ENCODE measurements around the gene GRK5. TPM values are rescaled to one million over a fixed set of nuclear protein-coding genes. Genes with fewer than 3 reads are reported as not detected.

The GRK5 gene
- total RNA-seq, 6 experiments from 2014 or later, result 9.7 to 16.8 (median 15.9) TPM

- no peak overlapping the region for H3K4me3 Mint-ChIP-seq
- DNase-seq, result no peak
- TF ChIP-seq CTCF (IDR thresholded peaks at IDR 0.05), result no peak
- peaks cover 13% of the 10 kb centered on the region for H3K27me3 Mint-ChIP-seq (ENCODE audit: insufficient read depth)
- no peak overlapping the region for H3K27ac Mint-ChIP-seq
- peaks cover 10% of the 10 kb centered on the region; the same call in 1 of the 2 replicates for H3K36me3 Mint-ChIP-seq (ENCODE audit: low read depth)
- no peaks in the 10 kb centered on the region for H3K9me3 Mint-ChIP-seq
- peaks cover 23% of the 10 kb centered on the region for H3K4me1 Mint-ChIP-seq (ENCODE audit: low read depth)
Measured at GRCh38 chr10:119396008-119396708, 188.8 kb downstream of the GRK5 start.

GRCh38 chr10:119396709-119397071, 189.3 kb downstream of the GRK5 start:
- H3K27me3 Mint-ChIP-seq (ENCODE audit: insufficient read depth), result peaks cover 15% of the 10 kb centered on the region
- H3K4me3 Mint-ChIP-seq, result no peak overlapping the region
- no peak for TF ChIP-seq CTCF (IDR thresholded peaks at IDR 0.05)
- peaks cover 28% of the 10 kb centered on the region for H3K4me1 Mint-ChIP-seq (ENCODE audit: low read depth)
- H3K27ac Mint-ChIP-seq, result no peak overlapping the region
- no peaks in the 10 kb centered on the region for H3K9me3 Mint-ChIP-seq
- peaks cover 10% of the 10 kb centered on the region; the same call in 1 of the 2 replicates for H3K36me3 Mint-ChIP-seq (ENCODE audit: low read depth)
- no peak for DNase-seq

GRCh38 chr10:119397416-119397815, 190.0 kb downstream of the GRK5 start:
- Mint-ChIP-seq H3K27me3 (ENCODE audit: insufficient read depth) (peaks cover 15% of the 10 kb centered on the region), H3K9me3 (no peaks in the 10 kb centered on the region), H3K4me1 (ENCODE audit: low read depth) (peaks cover 35% of the 10 kb centered on the region), H3K36me3 (ENCODE audit: low read depth) (peaks cover 10% of the 10 kb centered on the region; the same call in 1 of the 2 replicates), H3K4me3 (no peak overlapping the region), H3K27ac (no peak overlapping the region)
- TF ChIP-seq CTCF (IDR thresholded peaks at IDR 0.05), result no peak
- no peak for DNase-seq

DNA sequence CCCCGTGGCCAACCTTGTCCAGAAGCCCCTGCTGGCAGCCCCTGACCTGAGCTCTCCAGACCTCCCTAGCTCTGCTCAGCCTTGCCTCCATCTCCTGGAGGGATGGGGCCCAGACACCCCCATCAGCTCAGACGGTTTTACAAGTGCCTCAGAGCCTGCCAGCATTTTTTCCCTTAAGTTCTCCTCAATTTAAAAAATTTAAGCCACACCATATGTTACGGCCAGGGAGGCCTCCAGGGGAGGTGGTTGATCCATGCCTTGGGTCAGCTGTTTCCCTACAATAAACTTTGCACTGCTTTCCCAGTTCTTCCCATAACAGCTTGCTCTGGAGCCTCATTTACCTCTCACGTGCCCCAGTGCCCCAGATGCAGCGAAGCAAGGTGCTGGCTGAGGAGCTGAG, 191.6 kb downstream of the GRK5 start:
- Mint-ChIP-seq H3K4me1 (ENCODE audit: low read depth) (peaks cover 35% of the 10 kb centered on the region), H3K27ac (no peak overlapping the region), H3K36me3 (ENCODE audit: low read depth) (peaks cover 10% of the 10 kb centered on the region; the same call in 1 of the 2 replicates), H3K9me3 (no peaks in the 10 kb centered on the region), H3K27me3 (ENCODE audit: insufficient read depth) (peaks cover 12% of the 10 kb centered on the region), H3K4me3 (no peak overlapping the region)
- DNase-seq, result no peak
- TF ChIP-seq CTCF (IDR thresholded peaks at IDR 0.05), result no peak

- H3K27ac Mint-ChIP-seq, result no peak overlapping the region
- DNase-seq, result no peak
- H3K36me3 Mint-ChIP-seq (ENCODE audit: low read depth), result peaks cover 10% of the 10 kb centered on the region; the same call in 1 of the 2 replicates
- TF ChIP-seq CTCF (IDR thresholded peaks at IDR 0.05), result no peak
- H3K27me3 Mint-ChIP-seq (ENCODE audit: insufficient read depth), result peaks cover 14% of the 10 kb centered on the region
- H3K4me3 Mint-ChIP-seq, result no peak overlapping the region
- H3K4me1 Mint-ChIP-seq (ENCODE audit: low read depth), result peaks cover 30% of the 10 kb centered on the region
- no peaks in the 10 kb centered on the region for H3K9me3 Mint-ChIP-seq
Measured at GRCh38 chr10:119399466-119399865, 192.1 kb downstream of the GRK5 start.
